Kidney tubule cell (primary cell): ENCODE results near the gene PMEL.

Source experiments
- DNase-seq: peaks from one replicate; pipeline ENCODE4 v3.0.0-alpha.2; 2018; ENCODE audit warnings: low spot score

Gene PMEL

DNA sequence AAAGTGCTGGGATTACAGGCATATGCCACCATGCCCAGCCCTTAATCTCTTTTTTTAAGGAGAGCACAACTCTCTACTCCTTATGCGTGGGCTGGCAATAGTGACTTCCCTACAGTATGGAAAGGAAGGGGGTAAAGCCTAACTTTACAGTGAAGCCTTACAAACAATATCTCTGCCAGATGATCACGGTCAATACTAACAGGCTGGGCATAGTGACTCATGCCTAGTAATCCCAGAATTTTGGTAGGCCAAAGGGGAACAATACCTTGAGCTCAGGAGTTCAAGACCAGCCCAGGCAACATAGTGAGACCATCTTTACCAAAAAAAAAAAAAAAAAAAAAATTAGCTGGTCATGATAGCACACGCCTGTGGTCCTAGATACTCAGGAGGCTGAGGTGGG, 43.7 kb downstream of the PMEL start:
- no peak for DNase-seq

DNA sequence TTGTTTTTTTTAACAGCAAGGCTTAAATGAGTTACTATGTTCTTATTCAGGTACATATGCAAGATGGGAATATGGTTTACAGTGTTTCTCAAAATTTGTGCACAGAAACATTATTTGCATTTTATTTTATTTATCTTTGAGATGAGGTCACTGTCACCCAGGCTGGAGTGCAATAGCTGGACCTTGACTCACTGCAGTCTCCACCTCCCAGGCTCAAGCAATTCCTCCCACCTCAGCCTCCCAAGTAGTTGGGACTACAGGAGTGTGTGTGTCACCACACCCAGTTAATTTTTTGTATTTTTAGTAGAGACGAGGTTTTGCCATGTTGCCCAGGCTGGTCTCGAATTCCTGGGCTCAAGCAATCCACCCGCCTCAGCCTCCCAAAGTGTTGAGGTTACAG, 46.8 kb downstream of the PMEL start:
- peak; percentile 85 for DNase-seq

- DNase-seq: no peak
These were observed 50.4 kb downstream of the PMEL start for GRCh38 chr12:55915482-55915859.

DNA sequence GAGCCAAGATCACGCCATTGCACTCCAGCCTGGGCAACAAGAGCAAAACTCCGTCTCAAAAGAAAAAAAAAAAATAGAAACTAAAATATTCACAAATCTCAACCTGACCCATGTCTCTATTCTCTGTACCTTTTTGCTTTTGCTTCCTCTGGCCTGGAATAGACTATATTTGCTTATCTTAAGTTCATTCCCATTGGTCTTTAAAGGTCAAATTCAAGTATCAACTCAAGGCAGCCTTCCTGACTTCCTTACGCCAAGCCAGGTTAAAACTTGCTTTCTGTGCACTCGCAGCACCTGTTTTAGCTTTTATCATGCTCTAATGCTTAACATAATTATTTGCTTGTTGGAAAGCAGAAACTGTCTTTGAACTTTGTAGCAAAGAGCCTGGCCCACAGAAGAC, 52.9 kb downstream of the PMEL start:
- DNase-seq: no peak

GRCh38 chr12:55909513-55909884, 56.3 kb downstream of the PMEL start:
- no peak for DNase-seq

GRCh38 chr12:55908726-55909512, 56.9 kb downstream of the PMEL start:
- no peak for DNase-seq

GRCh38 chr12:55906056-55906455, 59.8 kb downstream of the PMEL start:
- DNase-seq: no peak
